ENCODE measurements around the gene COL16A1. TPM values are rescaled to one million over a fixed set of nuclear protein-coding genes. Genes with fewer than 3 reads are reported as not detected.

Gene COL16A1
- total RNA-seq, 1 donor from 2014 or later, result 0.51 TPM

DNA sequence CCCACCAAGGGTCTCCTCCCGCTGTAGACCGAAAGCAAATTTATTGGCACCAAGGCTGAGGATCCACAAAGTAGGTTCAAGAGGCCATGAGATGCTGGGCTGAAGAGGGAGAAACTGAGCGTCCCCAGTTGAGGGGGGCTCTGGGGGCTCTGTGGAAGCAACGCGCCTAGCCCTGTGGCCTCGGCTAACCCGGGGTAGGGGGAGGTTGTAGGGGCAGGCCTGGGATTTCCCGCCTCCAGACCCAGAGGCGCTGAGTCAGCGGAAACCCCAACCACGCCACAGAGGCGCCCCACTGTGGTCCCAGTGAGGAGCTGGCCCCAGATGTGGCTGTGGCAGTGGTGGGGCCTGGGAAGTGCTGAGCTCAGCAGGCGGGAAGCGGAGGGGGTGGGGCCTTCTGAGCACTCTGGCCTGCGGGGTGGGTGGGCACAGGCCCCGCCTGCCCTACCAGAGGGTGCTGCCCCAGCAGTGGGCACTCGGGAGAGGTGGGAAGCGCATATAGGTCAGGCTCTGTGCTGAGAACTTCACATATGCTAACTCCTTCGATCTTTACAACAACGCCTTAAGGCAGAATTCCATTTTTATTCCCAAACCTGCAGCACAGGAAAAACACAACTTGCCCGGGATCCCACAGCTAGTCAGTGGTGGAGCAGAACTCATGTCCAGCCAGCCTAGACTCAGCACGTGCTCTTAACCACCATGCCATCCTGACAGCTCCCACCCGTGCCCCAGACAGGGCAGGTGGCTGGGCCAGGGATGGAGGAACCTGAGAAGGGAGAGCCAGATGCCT is 1.5 kb upstream of the COL16A1 start:
- DNase-seq, result peak; percentile 46

GRCh38 chr1:31704271-31705079 is 658 bp upstream of the COL16A1 start:
- DNase-seq, result no peak

DNA sequence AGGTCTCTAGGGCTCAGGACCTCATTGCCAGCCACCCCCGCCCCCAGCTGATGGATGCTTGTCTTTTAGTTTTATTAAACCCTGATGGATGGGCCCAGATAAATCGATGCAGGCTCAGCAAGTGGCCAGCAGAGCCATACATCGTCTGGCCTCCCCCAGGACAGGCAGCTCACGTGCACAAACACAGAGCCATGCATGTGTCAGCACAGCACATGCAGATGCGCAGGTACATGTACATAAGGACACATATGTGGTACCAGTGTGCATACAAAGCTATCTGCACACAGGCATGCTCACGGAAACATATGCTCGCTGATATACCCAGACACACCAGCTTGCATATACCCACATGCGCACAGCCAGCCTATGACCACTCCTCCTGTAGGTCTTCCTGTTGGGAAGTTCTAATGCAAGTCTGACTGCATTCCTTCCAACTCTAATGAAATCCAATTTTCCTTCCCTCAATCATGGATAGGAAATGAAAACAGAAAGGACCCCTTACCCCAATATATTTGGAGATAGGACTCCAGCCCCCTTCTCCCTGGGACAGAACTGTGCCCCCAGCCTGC is 897 bp downstream of the COL16A1 start:
- no peak for DNase-seq

DNA sequence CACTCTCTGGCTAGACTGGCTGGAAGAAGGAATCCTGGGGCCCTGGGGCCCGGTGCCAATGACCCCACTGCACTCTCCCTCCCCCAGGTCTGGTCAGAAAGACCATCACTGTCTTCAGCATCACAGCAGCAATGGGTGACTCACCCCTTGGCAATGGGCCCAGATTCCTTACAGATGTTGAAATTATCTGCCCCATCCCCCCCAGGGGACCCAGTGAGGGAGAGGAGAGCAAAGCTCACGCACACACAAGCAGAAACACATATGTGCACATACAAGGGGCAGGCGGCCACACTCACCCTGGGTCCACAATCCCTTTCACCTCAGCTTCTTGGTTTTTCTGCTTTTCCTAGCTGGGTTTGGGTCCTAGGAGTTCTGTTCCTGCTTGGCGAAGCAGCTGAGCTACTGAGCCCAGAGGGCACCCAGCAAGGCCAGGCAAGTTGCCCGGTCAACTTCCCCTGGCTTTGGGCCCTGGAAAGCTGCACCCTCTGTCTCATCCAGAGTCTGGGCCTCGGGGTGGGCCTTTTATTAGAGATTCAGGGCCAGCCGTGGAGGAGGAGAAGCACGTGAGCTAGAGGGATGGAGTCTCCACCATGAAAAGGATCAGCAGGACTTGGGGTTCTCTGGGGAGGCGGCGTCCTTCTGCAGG is 2.6 kb downstream of the COL16A1 start:
- peak; percentile 60 for DNase-seq

- DNase-seq, result no peak
Observed at GRCh38 chr1:31700468-31701090, 3.2 kb downstream of the COL16A1 start.

DNA sequence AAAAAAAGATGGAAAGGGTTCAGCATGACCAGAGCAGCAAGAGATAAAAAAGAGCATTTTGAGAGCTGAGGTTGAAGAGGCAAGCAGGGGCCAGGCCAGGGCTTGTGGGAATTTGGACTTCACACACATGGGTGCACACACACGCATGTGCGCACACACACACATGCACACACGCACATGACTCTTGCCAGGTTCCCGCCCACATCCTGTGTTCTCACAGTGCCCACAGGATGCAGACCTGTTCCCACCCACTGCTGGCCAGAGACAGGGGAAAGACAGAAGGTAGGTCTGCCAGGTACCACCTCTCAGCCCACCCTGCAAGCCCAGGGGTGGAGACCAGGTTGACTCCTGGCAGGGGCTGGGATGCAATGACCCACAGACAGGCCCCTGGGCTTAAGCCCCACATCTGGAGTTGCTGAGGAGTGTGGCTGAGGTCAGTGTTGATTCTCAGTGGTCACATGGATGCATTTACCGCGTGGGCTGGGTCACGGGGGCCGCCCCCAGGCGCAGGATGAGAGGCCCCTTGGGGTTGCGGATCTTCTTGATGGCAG is 4.4 kb downstream of the COL16A1 start:
- DNase-seq, result peak; percentile 35

DNA sequence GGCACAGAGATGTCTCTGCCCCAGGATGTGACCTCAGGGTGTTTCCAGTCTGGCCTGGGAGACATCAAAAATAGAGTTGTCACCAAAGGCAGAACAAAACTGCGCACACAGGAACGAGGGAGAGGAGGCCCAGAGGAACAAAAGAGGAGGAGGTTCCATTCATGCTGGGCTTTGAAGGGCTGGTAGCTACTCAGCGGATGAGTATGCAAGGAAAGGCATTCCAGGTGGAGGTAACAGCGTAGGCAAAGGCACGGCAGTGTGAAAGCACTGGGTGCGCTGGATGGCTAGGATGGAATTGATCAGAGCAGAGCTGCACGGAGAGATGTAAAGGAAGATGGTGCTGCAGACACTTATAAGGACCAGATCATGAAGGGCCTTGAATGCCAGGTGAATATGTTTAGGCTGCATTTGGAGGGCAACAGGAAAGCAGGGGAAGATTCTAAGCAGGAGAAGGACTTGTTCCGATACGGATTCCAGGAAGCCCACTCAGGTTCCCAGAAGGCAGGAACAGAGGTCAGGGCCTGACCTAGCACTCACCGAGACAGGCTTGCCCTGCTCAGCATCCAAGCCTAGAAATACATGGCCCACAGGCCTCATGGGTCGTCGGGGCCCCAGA is 6.3 kb downstream of the COL16A1 start:
- no peak for DNase-seq

- DNase-seq, result no peak
Observed at GRCh38 chr1:31696242-31696641, 7.6 kb downstream of the COL16A1 start.

- DNase-seq, result no peak
Observed at GRCh38 chr1:31695327-31695726, 8.5 kb downstream of the COL16A1 start.

GRCh38 chr1:31694964-31695313 is 8.9 kb downstream of the COL16A1 start:
- no peak for DNase-seq

GRCh38 chr1:31694069-31694963 is 9.5 kb downstream of the COL16A1 start:
- no peak for DNase-seq

DNA sequence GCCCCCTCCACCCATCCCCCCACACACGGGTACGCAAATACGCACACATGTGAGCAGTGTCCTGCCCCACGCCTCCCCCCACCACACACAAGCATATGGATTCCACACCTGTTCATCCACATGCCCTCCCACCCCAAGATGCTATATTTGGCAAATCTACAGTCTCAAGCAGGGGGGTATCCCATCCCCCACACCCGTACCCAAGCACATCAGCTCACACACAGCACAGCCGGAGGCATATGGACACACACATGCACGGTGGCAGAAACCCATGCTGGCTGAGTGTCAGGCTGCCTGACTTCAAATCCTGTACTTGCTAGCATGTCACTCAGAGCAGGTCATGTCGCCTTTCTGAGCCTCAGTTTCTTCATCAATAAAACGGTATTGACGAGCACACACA is 10.6 kb downstream of the COL16A1 start:
- no peak for DNase-seq

DNA sequence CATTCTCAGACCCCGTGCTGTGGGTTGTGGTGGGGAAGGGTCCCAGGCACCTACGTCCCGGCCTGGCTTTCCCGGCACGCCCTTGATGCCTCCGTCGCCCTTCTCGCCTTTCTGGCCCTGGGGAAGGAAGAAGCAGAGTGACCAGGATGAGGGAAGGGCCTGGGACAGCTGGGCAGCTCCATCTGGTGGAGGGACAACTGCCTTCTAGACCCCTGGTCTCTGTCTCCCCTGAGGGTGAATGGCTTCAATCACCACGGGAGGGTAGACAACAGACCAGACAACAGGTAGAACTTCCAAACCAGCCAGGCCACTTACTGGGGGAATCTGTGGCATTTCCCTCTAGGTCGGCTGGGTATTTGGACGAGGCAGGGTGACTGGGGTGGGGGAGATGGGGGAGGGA is 11.9 kb downstream of the COL16A1 start:
- DNase-seq, result no peak

DNA sequence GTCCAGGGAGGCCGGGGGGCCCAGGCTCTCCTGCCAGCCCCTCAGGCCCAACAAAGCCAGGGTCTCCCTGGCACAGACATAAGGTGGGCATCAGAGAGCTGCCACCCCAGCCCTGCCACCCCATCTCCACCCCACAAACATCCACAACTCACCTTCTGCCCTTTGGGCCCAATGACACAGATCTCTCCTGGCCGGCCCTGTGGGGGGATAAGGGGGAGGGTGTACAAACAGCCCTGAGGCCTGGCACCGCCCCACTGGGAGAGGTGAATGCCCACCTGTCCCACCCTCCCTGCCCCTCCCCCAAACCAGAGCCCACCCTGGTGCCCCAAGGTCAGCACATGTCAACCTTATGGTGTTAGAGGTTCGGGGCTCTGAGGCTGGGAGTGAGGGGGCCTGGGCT is 12.4 kb downstream of the COL16A1 start:
- DNase-seq, result no peak

DNA sequence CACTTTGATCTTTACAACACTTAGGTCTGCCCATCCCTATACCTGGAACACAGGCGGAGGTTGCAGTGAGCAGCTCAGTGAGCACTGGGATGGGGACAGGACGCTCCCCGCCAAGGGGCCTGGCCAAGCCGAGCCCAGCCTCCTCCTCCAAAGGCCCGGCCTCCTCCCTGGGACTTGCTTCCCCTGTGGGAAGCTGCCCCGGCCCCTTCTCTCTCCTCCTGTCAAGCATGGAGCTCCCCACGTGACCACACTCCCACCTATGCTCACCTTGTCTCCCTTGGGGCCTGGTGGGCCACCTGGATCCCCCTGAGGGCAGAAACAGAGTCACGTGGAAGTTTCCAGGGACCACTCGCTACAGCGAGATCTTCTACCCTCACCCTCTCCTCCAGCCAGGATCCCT is 12.9 kb downstream of the COL16A1 start:
- DNase-seq, result no peak

GRCh38 chr1:31689854-31690253 is 14.0 kb downstream of the COL16A1 start:
- DNase-seq, result peak; percentile 79

DNA sequence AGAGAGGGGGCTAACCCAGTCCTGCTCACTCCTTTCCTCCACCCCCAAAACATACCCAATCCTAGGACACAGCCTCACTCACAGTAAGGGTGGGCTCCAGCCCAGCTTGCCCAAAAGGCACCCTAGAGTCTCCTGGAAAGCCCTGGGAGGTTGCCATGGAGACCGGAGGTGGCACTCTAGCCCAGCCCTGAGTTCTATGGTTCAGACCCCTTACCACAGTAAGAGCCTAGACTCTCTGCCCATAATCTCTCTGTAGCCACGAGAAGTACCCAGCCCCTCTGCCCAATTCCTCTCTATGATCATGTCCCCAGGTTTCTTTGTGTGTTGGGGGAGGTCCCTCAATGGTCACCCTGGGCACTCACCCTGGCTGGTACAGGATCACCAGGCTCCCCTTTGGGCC is 14.4 kb downstream of the COL16A1 start:
- no peak for DNase-seq

DNA sequence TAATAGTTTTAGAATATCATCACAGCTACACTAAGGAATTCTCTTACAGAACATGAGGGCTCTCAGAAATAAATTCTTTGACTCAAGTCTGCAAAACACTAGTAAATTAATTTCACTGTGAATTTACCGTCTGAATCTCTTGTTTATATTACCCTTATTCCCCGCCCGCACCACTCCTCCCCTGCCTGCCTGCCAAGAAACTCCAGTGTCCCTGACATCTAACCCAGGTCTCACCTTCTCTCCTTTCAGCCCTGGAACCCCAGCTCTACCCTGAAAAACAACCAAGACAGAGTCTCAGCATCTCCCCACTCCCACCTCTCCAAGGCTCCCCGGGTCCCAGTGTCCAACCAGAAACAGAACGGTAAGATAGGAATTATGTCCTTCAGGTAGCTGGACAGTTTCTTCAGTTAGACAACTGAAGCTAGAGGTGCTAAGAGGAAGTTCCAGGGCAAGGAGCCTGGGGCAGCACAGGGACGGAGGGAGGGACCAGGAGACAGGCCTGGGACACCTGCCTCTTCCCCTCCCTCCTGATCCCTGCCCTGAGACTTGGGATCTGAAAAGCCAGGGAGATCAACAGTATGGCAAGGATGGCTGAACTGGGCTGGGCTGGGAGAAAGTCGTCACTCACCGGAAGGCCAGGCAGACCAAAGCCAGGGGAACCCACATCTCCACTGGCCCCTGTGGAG is 15.4 kb downstream of the COL16A1 start:
- DNase-seq, result no peak

DNA sequence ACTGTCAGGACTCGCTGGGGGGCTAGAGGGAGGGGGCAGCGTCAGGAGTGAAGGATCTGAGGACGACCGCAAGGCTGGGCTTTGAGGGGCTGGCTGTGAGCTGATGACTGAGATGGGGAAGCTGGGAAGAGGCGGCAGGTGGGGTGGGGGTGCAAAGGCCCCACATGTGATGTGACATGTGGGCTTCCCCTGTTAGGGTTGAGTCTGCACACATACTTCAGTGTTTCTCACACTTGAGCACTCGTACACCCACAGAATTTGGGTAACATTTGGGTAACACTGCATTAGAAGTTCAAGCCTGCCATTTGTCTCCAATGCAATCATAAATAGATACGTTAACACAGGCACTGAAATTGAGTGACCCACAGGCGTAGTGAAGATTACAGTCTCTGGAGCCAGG is 16.2 kb downstream of the COL16A1 start:
- DNase-seq, result no peak

- DNase-seq, result no peak
Observed at GRCh38 chr1:31685795-31686194, 18.0 kb downstream of the COL16A1 start.

Data from dermis blood vessel endothelial cell (primary cell).